DMS114 treated with DMSO at 0.1 percent for 48 hours (cell line): ENCODE measurements around the gene SACM1L.

ENCODE experiments used
- DNase-seq: peaks from one replicate; lab custom pipeline; 2025; ENCODE audit not compliant: unreplicated experiment; lab: John Stamatoyannopoulos, UW

Gene SACM1L

DNA sequence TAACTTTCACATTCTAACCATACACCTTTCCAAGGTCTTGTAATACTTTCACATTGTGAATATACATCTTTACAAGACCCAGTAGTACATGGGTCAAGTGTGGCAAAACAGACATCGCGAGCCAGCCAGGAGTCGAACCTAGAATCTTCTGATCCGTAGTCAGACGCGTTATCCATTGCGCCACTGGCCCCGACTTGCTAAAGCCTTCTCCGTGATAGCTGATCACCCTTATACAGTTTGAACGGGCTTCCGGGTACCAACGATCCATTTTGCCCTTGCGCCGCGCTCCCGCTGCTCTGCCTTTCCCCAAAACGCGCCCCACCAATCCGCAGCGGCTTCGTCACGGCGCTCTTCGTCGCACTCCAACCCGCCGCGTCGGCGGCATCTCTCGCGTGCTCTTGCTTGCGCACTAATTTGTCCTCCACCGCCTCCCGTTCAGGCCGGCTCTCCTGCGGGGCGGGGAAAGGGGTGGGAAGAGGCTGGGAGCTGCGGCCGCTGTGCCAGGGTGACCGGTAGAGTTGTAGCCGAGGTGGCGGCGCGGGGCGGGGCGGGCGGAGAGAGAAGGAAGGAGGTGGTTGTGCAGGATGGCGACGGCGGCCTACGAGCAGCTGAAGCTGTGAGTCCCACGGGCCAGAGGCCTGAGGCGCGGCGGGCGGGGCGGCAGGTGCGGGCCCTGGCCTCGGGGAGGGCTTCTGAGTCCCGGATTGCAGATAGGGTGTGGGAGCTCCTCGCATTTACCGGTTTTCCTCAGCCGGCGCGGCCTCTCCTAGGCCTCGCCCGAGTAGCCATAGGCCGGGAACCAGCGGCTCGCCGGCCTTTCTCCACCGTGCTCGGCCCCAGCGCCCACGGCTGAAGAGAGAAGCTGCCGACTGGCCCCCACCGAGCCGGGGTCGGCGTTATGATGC is at the start of gene SACM1L:
Gene SACM1L (plus strand): TSS at position 515 of the 905 bp plus-strand sequence. CDS start 70 bp downstream, at position 585.
- DNase-seq = peak; percentile 96

DNA sequence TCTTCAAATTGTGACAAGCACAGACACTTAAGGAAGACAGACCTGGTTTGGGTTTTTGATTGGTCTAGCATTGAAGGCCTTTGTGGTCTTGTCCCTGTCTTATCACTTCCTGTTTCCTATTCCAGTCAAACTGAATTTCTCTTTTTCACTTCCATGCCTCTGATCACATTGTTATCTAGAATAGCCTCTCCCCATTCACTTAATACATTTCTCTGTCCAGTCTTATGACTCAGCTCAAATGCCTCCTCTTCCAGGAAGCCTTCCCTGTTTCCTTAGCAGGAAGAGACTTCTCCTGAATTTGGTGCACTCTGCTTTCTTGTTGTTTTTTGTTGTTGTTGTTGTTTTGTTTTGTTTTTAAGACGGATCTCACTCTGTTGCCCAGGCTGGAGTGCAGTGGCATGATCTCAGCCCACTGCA is 49.1 kb upstream of the SACM1L start:
- no peak for DNase-seq

DNA sequence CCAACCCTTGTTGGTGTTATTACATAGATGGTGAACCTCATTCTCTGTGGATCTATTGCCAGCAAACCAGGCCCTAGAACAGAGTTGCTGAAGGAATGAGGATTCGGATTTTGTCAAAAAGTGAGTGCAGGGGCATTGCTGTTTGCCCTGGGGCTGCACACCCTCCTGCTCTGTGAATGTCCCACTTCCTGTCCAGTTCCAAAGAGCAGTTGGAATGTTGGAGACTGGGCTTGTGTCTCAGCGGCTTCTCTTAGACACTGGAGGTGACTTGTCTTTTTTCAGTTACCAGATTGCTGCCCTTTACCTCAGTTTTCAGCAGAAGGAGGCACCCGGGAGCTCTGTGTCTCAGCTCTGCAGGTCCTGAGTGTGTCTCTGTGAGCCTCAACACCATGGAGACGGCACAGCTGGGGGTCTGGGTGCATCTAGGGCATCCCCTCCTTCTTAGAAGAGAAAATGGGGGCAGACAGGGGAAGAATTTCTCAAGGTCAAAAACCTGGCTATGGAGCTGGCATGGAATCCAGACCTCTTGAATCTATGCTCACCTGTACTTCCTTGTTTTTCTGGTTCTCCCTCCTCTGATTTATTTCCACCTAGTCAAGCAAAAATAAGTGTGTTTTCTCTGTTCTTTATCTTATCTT is 48.4 kb upstream of the SACM1L start:
- DNase-seq = no peak

DNA sequence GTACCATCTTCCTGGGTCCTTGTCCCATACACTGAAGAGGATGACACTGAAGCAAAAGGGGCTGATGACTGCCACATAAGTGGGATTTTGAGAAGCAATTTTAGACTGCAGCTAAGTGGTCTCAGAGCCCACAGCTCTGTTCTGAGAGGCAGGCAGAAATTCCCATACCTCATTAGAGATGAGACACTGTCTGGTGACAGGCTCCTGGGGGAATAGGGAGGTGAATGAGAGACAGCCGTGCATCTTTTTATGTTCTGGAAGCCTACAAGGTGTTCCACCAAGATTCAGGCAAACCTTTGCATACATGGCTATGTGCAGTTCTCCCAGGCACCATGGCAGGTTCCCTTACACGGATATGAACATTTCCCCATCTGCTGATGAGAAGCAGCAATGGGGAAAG is 47.4 kb upstream of the SACM1L start:
- DNase-seq = no peak

GRCh38 chr3:45642731-45643152 is 46.5 kb upstream of the SACM1L start:
- no peak for DNase-seq

GRCh38 chr3:45644063-45644790 is 45.0 kb upstream of the SACM1L start:
- DNase-seq = no peak

- no peak for DNase-seq
Measured at GRCh38 chr3:45644791-45645201, 44.4 kb upstream of the SACM1L start.

- no peak for DNase-seq
Measured at GRCh38 chr3:45646051-45646585, 43.1 kb upstream of the SACM1L start.

DNA sequence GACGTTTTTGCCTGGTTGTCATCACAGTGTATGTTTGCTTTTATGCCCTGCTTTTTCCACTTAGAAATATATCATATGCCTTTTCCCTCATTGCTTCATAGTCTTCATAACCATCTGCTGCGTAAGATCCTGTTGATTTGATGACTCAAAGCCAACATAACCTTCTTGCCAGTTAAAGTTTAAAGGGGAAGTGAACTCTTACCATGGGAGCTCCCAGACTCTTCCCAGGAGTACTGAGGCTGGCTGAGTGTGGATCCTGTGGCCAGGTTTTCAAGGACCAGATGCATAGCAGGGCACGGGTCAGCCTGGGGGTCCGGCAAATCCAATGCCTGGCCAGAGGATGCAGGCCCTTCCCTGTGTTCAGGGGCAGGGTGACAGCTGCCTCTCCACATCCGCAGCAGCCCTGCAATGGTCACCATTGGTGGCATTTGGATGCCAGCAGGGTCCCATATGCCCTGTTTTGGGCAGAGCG is 42.0 kb upstream of the SACM1L start:
- DNase-seq = no peak

- no peak for DNase-seq
Measured at GRCh38 chr3:45653205-45653604, 36.0 kb upstream of the SACM1L start.

- no peak for DNase-seq
Measured at GRCh38 chr3:45654397-45654944, 34.7 kb upstream of the SACM1L start.

GRCh38 chr3:45655906-45656305 is 33.3 kb upstream of the SACM1L start:
- no peak for DNase-seq

- peak; percentile 76 for DNase-seq
Measured at GRCh38 chr3:45656575-45657363, 32.4 kb upstream of the SACM1L start.

DNA sequence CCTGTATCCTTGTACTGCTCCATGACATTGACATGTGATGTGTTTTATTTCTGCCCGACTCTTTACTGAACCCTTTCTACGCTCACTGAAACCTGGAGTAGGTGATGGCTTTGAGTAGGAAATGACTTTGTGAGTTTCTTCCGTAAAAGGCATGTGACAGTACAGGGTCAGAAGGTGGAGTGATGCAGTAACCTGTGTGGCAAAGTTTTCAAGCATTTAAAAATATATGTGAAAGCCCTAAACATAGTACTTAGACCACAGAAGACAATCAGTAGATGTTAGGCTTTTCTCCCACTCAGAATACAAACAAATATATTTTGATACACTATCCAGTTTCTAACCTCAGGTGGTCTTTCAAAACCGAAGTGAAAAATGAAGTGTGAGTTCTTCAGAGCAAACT is 31.3 kb upstream of the SACM1L start:
- DNase-seq = no peak

GRCh38 chr3:45659661-45660566 is 29.3 kb upstream of the SACM1L start:
- peak; percentile 26 for DNase-seq

- DNase-seq = no peak
Measured at GRCh38 chr3:45660567-45660901, 28.7 kb upstream of the SACM1L start.

GRCh38 chr3:45664578-45664977 is 24.6 kb upstream of the SACM1L start:
- DNase-seq = no peak

- DNase-seq = no peak
Measured at GRCh38 chr3:45665101-45665572, 24.1 kb upstream of the SACM1L start.
